GM21825 (cell line): ENCODE results near the gene CCDC188.

ENCODE experiments used
- ATAC-seq: cut with Tn5 transposase; IDR thresholded peaks from one replicate; pipeline ENCODE4 v1.9.1; 2021; ENCODE audit warnings: mild to moderate bottlenecking, moderate library complexity; ENCODE audit not compliant: unreplicated experiment

CCDC188 gene

GRCh38 chr22:20151276-20151588, 377 bp upstream of the CCDC188 start:
- no peak for ATAC-seq

DNA sequence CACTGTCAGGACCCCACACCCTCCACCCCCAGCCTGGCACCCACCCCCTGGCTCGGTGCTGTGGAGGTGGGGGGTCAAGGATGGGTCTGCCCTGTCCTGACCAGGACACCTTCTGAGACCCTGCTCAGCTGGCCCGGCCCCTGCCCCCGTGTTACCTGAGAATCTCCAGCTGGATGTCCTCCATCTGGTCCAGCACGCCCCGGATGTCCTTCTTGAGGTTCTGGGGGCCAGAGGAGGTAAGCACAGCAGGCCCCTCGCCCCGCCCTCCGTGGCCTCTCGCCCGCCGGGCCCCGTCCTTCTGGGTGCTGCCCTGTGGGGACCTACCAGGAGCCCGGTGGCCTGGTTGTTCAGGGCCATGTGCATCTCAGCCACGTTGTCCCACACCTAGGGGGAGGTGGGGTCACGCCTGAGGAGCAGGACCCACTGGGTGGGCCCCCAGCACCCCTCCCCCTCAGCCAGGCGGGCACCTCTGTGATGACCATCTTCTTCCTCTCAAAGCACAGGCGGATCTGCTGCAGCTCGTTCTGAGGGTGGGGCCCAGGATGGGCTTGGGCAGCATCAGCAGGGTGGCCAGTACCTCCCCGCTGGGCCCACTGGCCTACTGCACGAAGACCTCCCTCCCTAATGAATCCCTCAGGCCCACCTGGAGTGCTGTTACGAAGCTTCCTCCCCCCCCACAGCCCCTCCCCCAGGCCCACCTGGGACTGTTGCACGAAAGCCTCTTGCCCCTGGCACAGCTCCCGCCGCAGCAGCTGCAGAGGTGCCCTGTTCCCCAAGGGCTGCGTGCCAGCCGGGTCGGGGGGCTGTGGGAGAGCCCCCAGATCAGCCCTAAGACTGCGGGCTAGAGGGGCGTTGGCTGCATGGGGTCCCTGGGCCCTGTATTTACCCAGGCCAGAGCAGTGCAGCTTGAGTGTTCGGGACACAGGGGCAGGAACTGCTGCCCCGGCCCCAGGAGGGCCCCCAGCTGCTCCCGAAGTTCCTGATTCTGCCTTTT, 1.3 kb downstream of the CCDC188 start:
- ATAC-seq, result no peak

DNA sequence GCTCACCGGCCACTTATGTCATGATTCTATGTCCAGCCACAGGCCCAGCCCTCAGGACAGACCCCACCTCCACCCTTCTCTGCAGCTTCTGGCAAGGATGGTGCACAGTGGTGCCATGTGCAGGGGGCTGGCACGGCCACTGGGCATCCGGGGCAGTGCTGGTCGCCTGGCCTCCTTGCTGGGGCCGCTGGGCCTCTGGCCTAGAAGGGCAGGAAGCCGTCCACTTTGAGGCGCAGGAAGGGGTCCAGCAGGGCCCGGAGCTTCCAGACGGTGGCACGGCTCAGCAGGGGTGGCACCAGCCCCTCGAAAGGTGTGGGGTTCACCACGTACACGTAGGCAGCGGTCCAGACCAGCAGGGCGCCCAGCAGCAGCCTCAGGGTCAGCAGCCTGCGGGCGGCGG, 2.4 kb downstream of the CCDC188 start:
- no peak for ATAC-seq

GRCh38 chr22:20147237-20147988, 3.4 kb downstream of the CCDC188 start:
- ATAC-seq, result no peak

DNA sequence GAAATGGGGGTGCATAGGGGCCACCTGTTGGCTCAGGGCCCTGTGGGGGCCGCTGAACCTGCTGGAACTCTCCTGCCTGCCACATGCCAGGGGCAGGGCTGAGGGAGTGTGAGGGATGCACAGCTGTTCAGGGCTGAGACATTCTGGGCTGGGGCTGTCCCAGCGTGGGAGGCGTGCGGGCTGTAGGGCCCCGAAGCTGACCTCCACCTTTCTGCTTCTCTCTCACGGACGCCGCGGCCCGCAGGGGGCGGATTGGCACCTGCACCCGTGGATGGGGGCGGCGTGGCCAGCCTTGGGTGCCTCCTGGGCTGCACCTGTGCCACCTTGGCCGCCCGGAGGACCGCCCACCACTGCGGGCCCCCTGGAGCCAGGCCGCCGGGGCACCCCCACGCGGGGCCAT, 4.1 kb downstream of the CCDC188 start:
- no peak for ATAC-seq

- ATAC-seq, result no peak
Measured at GRCh38 chr22:20145832-20146223, 5.0 kb downstream of the CCDC188 start.

DNA sequence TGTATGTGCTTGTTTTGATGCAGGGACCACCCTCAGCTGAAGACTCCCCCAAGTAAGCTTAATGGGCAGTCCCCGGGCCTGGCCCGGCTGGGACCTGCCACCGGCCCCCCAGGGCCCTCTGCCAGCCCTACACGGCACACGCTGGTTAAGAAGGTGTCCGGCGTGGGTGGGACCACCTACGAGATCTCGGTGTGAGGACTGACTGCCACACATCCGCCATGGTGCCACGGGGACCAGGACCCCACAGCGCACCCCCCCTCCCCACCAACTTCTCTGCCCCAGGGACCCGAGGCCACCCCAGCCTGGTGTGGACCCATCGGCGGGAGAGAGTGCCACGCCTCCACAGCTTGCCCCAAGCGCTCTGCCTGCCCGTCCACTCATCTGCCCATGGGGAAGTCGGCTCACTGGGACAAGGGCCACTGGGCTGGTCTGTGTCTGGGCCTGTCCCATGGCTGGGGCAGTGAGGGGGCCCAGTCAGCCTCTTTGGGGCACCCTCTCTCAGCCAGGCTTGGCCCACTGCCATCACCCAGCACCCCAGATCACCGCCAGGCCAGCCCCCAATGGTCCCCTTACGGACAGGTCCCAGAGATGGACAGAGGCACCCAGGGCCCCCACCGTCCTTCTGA, 5.5 kb downstream of the CCDC188 start:
- ATAC-seq, result no peak

DNA sequence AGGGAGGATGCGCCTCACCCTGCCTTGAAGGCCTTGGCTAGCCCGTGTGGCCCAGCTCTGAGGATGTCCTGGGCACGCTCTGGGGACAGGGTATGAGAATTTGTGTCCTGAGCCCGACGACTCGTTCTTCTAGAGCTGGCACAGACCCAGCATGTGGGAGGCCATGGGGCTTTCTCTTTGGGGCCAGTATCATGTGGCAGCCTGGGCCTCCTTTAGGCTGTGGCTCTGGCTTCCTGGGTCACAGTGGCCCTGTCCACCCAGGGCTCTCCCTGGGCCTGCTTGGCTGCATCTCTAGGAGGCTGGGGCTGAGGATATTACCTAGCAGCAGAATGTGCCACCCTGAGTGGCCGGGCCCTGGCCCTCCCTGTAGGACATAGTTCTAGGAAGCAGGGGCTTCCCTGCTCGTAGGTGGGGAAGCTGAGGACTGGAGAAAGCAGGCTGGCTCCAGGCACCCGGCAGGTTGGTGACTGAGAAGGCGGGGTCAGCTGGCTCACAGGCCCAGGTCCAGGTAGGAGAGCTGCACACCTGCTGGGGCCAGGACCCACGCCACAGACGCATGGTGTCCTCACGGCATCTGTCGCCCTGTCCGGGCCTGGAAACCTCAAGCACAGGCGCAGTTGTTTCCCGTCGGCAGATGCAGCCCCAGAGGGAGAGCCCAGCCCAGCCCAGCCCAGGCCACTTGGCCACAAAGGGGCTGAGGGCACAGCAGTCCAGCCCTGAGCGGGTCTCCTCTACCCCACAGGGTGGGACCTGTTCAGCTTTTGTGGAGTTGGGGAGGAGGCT, 6.8 kb downstream of the CCDC188 start:
- ATAC-seq, result no peak

GRCh38 chr22:20142711-20143621, 7.9 kb downstream of the CCDC188 start:
- no peak for ATAC-seq

DNA sequence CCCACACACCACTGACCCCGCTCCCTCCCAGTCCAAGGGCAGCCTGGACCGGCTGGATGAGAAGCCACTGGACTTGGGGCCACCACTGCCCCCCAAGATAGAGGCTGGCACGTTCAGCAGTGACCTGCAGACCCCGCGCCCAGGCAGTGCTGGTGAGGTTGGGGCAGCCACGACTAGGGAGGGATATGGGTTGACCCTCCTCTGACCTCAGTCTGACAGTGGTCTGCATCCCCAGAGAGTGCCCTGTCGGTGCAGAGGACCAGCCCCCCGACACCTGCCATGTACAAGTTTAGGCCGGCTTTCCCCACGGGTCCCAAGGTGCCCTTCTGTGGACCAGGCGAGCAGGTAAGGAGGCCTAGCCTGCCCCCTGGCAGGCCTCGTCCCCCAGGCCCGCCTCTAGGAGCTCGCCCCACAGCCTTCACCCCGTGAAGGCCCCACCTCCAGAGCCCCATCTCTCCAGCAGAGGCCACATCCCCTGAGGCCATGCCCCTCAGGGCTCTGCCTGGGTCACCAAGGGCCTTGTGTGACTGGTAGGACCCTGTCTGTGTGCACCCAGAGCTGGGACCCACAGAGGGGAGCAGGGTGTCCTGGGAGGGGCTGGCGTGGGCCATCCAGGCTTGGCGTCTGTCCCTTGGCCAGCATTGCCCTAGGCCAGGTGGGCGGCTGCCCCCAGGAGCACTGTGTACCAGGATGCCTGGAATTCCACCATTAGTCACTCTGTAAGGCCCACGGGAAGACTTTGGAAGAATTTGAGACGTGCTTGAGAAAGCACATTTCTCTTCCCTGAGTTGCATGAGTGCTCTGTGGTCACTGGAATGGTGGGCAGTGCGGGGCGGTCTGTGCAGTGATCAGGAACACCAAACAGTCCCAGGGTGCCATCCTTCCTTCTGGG, 9.4 kb downstream of the CCDC188 start:
- ATAC-seq, result no peak

DNA sequence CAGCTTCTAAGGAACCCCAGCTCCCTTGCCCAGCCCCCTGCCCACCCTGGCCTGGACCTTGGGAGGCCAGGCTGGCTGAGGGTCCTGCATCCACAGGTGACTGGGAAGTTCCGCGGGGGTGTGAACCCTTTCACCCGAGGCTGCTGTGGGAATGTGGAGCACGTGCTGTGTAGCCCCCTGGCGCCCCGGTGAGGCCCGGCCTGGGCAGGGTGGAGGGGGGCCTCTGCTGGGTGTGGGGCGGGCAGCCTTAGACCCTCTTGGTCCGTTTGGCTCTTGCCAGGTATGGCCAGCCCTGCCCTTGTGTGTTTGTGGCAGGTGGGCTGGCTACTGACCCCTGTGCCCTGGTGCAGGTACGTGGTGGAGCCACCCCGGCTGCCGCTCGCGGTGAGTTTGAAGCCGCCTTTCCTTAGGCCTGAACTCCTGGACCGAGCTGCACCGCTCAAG, 10.3 kb downstream of the CCDC188 start:
- no peak for ATAC-seq

DNA sequence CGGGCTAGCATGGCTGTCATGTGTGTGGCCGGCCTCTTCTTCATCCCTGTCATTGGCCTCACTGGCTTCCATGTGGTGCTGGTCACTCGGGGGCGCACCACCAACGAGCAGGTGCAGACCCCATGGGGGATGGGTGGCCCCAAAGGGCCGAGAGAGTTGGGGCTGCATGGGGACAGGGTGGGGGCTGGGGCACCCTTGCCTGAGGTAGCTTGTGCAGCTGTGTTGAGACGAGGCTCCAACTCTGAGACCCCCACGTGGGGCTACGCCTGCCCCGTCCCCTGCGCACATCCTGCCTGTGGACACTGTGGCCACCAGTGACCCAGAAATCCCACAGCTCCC, 10.8 kb downstream of the CCDC188 start:
- ATAC-seq, result no peak

DNA sequence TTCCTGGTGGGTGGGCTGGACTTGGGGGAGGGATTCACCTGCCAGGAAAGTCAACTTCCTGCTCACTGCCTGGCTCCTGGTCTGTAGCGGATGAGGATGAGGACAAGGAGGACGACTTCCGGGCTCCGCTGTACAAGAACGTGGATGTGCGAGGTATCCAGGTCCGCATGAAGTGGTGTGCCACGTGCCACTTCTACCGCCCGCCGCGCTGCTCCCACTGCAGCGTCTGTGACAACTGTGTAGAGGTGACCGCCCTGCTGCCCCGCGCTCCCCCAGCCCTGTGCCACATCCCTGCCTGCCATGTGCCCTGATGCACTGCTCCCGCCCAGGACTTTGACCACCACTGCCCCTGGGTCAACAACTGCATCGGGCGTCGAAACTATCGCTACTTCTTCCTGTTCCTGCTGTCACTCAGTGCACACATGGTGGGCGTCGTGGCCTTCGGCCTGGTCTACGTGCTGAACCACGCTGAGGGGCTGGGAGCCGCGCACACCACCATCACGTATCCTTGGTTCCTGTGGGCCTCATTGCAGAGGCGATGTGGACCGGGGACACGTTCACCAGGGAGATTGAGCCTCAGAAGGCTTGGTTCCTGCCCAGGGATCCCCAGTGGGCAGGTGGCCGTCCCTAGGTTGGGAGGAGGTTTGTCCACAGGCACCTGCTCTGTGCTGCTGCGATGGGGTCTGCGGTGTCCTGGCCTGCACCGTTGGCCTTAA, 11.3 kb downstream of the CCDC188 start:
- no peak for ATAC-seq

- ATAC-seq, result no peak
Measured at GRCh38 chr22:20138868-20139267, 12.0 kb downstream of the CCDC188 start.

DNA sequence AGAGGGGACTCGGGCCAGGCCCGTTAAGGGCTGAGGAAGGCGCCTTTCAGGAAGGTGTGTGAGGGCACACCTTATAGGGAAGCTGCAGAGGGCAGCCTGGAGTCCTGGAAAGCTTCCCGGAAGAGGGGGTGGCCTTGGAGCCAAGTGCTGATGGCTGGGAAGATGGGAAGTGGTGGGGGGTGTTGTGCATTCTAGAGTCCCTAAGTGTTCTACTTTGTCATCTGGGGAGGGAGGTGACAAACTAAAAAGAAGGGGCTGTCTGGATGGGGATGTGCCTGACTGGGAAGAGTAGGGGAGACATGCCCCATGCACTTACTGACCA, 12.5 kb downstream of the CCDC188 start:
- no peak for ATAC-seq

GRCh38 chr22:20137671-20138416, 13.0 kb downstream of the CCDC188 start:
- no peak for ATAC-seq

- ATAC-seq, result no peak
Measured at GRCh38 chr22:20137113-20137512, 13.7 kb downstream of the CCDC188 start.

- no peak for ATAC-seq
Measured at GRCh38 chr22:20136603-20136873, 14.3 kb downstream of the CCDC188 start.
